ENCODE results near the gene RANBP10. TPM values are rescaled to one million over a fixed set of nuclear protein-coding genes. Genes with fewer than 3 reads are reported as not detected.
"Not testable (repeated sequence)": the region's sequence is repeated elsewhere in the genome, so short reads cannot be mapped to it uniquely, and the experiment has no call there.

RANBP10 gene
- polyA plus RNA-seq, 2 donors: 8.4 to 10.2 TPM

- Histone ChIP-seq H3K27me3 (ENCODE audit: control insufficient read depth in 1 of 2, insufficient read depth in 2 of 2, low read length in 2 of 2) (no peaks in the 10 kb centered on the region), H3K4me1 (ENCODE audit: control insufficient read depth in 2 of 2, insufficient read depth in 2 of 2, low read length in 1 of 2) (peaks cover 0 to 12% of the 10 kb centered on the region in 2 donors), H3K4me3 (ENCODE audit: low read depth in 1 of 2, low read length in 2 of 2) (no peak overlapping the region), H3K36me3 (ENCODE audit: control insufficient read depth in 2 of 2, insufficient read depth in 2 of 2, low read length in 1 of 2) (peaks cover 0 to 12% of the 10 kb centered on the region in 2 donors), H3K9me3 (ENCODE audit: control insufficient read depth in 2 of 2, insufficient read depth in 1 of 2, low read depth in 1 of 2, low read length in 1 of 2) (no peaks in the 10 kb centered on the region), H3K27ac (ENCODE audit: low read depth in 2 of 2, low read length in 1 of 2) (no peak overlapping the region)
- WGBS, 2 donors: 83 to 88% methylated on average over 7 of the region's 7 CpGs
Observed at GRCh38 chr16:67758966-67759365, 47.4 kb downstream of the RANBP10 start.

GRCh38 chr16:67758006-67758405, 48.4 kb downstream of the RANBP10 start:
- Histone ChIP-seq H3K4me3 (ENCODE audit: low read depth in 1 of 2, low read length in 2 of 2) (no peak overlapping the region), H3K27me3 (ENCODE audit: control insufficient read depth in 1 of 2, insufficient read depth in 2 of 2, low read length in 2 of 2) (no peaks in the 10 kb centered on the region), H3K36me3 (ENCODE audit: control insufficient read depth in 2 of 2, insufficient read depth in 2 of 2, low read length in 1 of 2) (peaks cover 0 to 11% of the 10 kb centered on the region in 2 donors), H3K27ac (ENCODE audit: low read depth in 2 of 2, low read length in 1 of 2) (no peak overlapping the region), H3K9me3 (ENCODE audit: control insufficient read depth in 2 of 2, insufficient read depth in 1 of 2, low read depth in 1 of 2, low read length in 1 of 2) (no peaks in the 10 kb centered on the region), H3K4me1 (ENCODE audit: control insufficient read depth in 2 of 2, insufficient read depth in 2 of 2, low read length in 1 of 2) (peaks cover 0 to 10% of the 10 kb centered on the region in 2 donors)
- WGBS, 2 donors: 79 to 85% methylated on average over 3 of the region's 3 CpGs

- WGBS, 2 donors: 75 to 76% methylated on average over 2 of the region's 2 CpGs
- H3K27me3 ChIP-seq (ENCODE audit: control insufficient read depth in 1 of 2, insufficient read depth in 2 of 2, low read length in 2 of 2): no peaks in the 10 kb centered on the region
- no peaks in the 10 kb centered on the region for H3K9me3 ChIP-seq (ENCODE audit: control insufficient read depth in 2 of 2, insufficient read depth in 1 of 2, low read depth in 1 of 2, low read length in 1 of 2)
- H3K4me1 ChIP-seq (ENCODE audit: control insufficient read depth in 2 of 2, insufficient read depth in 2 of 2, low read length in 1 of 2): peaks cover 0 to 8% of the 10 kb centered on the region in 2 donors
- H3K27ac ChIP-seq (ENCODE audit: low read depth in 2 of 2, low read length in 1 of 2): no peak overlapping the region
- H3K36me3 ChIP-seq (ENCODE audit: control insufficient read depth in 2 of 2, insufficient read depth in 2 of 2, low read length in 1 of 2): peaks cover 0 to 6% of the 10 kb centered on the region in 2 donors
- no peak overlapping the region for H3K4me3 ChIP-seq (ENCODE audit: low read depth in 1 of 2, low read length in 2 of 2)
Observed at GRCh38 chr16:67752641-67753040, 53.7 kb downstream of the RANBP10 start.

- not testable (repeated sequence) for H3K27me3 ChIP-seq (ENCODE audit: control insufficient read depth in 1 of 2, insufficient read depth in 2 of 2, low read length in 2 of 2); H3K4me3 ChIP-seq (ENCODE audit: low read depth in 1 of 2, low read length in 2 of 2); H3K36me3 ChIP-seq (ENCODE audit: control insufficient read depth in 2 of 2, insufficient read depth in 2 of 2, low read length in 1 of 2); H3K9me3 ChIP-seq (ENCODE audit: control insufficient read depth in 2 of 2, insufficient read depth in 1 of 2, low read depth in 1 of 2, low read length in 1 of 2); H3K4me1 ChIP-seq (ENCODE audit: control insufficient read depth in 2 of 2, insufficient read depth in 2 of 2, low read length in 1 of 2); H3K27ac ChIP-seq (ENCODE audit: low read depth in 2 of 2, low read length in 1 of 2)
- WGBS, 2 donors: 92 to 93% methylated on average over 3 of the region's 3 CpGs
Observed at GRCh38 chr16:67751331-67751730, 55.0 kb downstream of the RANBP10 start.

GRCh38 chr16:67750466-67750865, 55.9 kb downstream of the RANBP10 start:
- H3K27me3 ChIP-seq (ENCODE audit: control insufficient read depth in 1 of 2, insufficient read depth in 2 of 2, low read length in 2 of 2): no peaks in the 10 kb centered on the region
- peak overlapping the region in 1 of 2 donors; percentile 22 for H3K27ac ChIP-seq (ENCODE audit: low read depth in 2 of 2, low read length in 1 of 2)
- H3K4me1 ChIP-seq (ENCODE audit: control insufficient read depth in 2 of 2, insufficient read depth in 2 of 2, low read length in 1 of 2): peaks cover 0 to 8% of the 10 kb centered on the region in 2 donors
- H3K4me3 ChIP-seq (ENCODE audit: low read depth in 1 of 2, low read length in 2 of 2): no peak overlapping the region
- H3K36me3 ChIP-seq (ENCODE audit: control insufficient read depth in 2 of 2, insufficient read depth in 2 of 2, low read length in 1 of 2): peaks cover 0 to 6% of the 10 kb centered on the region in 2 donors
- WGBS, 2 donors: 97 to 98% methylated on average over 6 of the region's 6 CpGs
- no peaks in the 10 kb centered on the region for H3K9me3 ChIP-seq (ENCODE audit: control insufficient read depth in 2 of 2, insufficient read depth in 1 of 2, low read depth in 1 of 2, low read length in 1 of 2)

- WGBS, 2 donors: 91 to 94% methylated on average over 3 of the region's 3 CpGs
- Histone ChIP-seq H3K4me1 (ENCODE audit: control insufficient read depth in 2 of 2, insufficient read depth in 2 of 2, low read length in 1 of 2) (peaks cover 0 to 8% of the 10 kb centered on the region in 2 donors), H3K9me3 (ENCODE audit: control insufficient read depth in 2 of 2, insufficient read depth in 1 of 2, low read depth in 1 of 2, low read length in 1 of 2) (no peaks in the 10 kb centered on the region), H3K27me3 (ENCODE audit: control insufficient read depth in 1 of 2, insufficient read depth in 2 of 2, low read length in 2 of 2) (no peaks in the 10 kb centered on the region), H3K36me3 (ENCODE audit: control insufficient read depth in 2 of 2, insufficient read depth in 2 of 2, low read length in 1 of 2) (peaks cover under 1 to 4% of the 10 kb centered on the region in 2 donors), H3K27ac (ENCODE audit: low read depth in 2 of 2, low read length in 1 of 2) (peak overlapping the region; percentile 47 to 85), H3K4me3 (ENCODE audit: low read depth in 1 of 2, low read length in 2 of 2) (no peak overlapping the region)
Observed at GRCh38 chr16:67749436-67750078, 56.8 kb downstream of the RANBP10 start.

- H3K27ac ChIP-seq (ENCODE audit: low read depth in 2 of 2, low read length in 1 of 2): peak overlapping the region; percentile 47 to 85
- no peak overlapping the region for H3K4me3 ChIP-seq (ENCODE audit: low read depth in 1 of 2, low read length in 2 of 2)
- H3K36me3 ChIP-seq (ENCODE audit: control insufficient read depth in 2 of 2, insufficient read depth in 2 of 2, low read length in 1 of 2): peaks cover 3 to 11% of the 10 kb centered on the region in 2 donors
- no peaks in the 10 kb centered on the region for H3K27me3 ChIP-seq (ENCODE audit: control insufficient read depth in 1 of 2, insufficient read depth in 2 of 2, low read length in 2 of 2)
- H3K9me3 ChIP-seq (ENCODE audit: control insufficient read depth in 2 of 2, insufficient read depth in 1 of 2, low read depth in 1 of 2, low read length in 1 of 2): no peaks in the 10 kb centered on the region
- H3K4me1 ChIP-seq (ENCODE audit: control insufficient read depth in 2 of 2, insufficient read depth in 2 of 2, low read length in 1 of 2): peaks cover 0 to 8% of the 10 kb centered on the region in 2 donors
- 64 to 66% methylated on average over 3 of the region's 3 CpGs for WGBS, 2 donors
Observed at GRCh38 chr16:67748834-67749233, 57.5 kb downstream of the RANBP10 start.

- Histone ChIP-seq H3K9me3 (ENCODE audit: control insufficient read depth in 2 of 2, insufficient read depth in 1 of 2, low read depth in 1 of 2, low read length in 1 of 2) (no peaks in the 10 kb centered on the region), H3K4me1 (ENCODE audit: control insufficient read depth in 2 of 2, insufficient read depth in 2 of 2, low read length in 1 of 2) (peaks cover 0 to 8% of the 10 kb centered on the region in 2 donors), H3K36me3 (ENCODE audit: control insufficient read depth in 2 of 2, insufficient read depth in 2 of 2, low read length in 1 of 2) (peaks cover 7 to 26% of the 10 kb centered on the region in 2 donors), H3K27me3 (ENCODE audit: control insufficient read depth in 1 of 2, insufficient read depth in 2 of 2, low read length in 2 of 2) (no peaks in the 10 kb centered on the region), H3K27ac (ENCODE audit: low read depth in 2 of 2, low read length in 1 of 2) (no peak overlapping the region), H3K4me3 (ENCODE audit: low read depth in 1 of 2, low read length in 2 of 2) (no peak overlapping the region)
Observed at GRCh38 chr16:67746846-67747245, 59.5 kb downstream of the RANBP10 start.

- Histone ChIP-seq H3K9me3 (ENCODE audit: control insufficient read depth in 2 of 2, insufficient read depth in 1 of 2, low read depth in 1 of 2, low read length in 1 of 2) (no peaks in the 10 kb centered on the region), H3K27ac (ENCODE audit: low read depth in 2 of 2, low read length in 1 of 2) (no peak overlapping the region), H3K4me1 (ENCODE audit: control insufficient read depth in 2 of 2, insufficient read depth in 2 of 2, low read length in 1 of 2) (no peaks in the 10 kb centered on the region), H3K27me3 (ENCODE audit: control insufficient read depth in 1 of 2, insufficient read depth in 2 of 2, low read length in 2 of 2) (no peaks in the 10 kb centered on the region), H3K4me3 (ENCODE audit: low read depth in 1 of 2, low read length in 2 of 2) (no peak overlapping the region), H3K36me3 (ENCODE audit: control insufficient read depth in 2 of 2, insufficient read depth in 2 of 2, low read length in 1 of 2) (peaks cover 12 to 28% of the 10 kb centered on the region in 2 donors)
- WGBS, 2 donors: 84 to 90% methylated on average over 4 of the region's 4 CpGs
Observed at GRCh38 chr16:67741118-67741517, 65.2 kb downstream of the RANBP10 start.

- H3K27me3 ChIP-seq (ENCODE audit: control insufficient read depth in 1 of 2, insufficient read depth in 2 of 2, low read length in 2 of 2): no peaks in the 10 kb centered on the region
- H3K36me3 ChIP-seq (ENCODE audit: control insufficient read depth in 2 of 2, insufficient read depth in 2 of 2, low read length in 1 of 2): peaks cover 12 to 33% of the 10 kb centered on the region in 2 donors
- 96 to 97% methylated on average over 3 of the region's 3 CpGs for whole genome bisulfite sequencing, 2 donors
- no peak overlapping the region for H3K27ac ChIP-seq (ENCODE audit: low read depth in 2 of 2, low read length in 1 of 2)
- no peaks in the 10 kb centered on the region for H3K9me3 ChIP-seq (ENCODE audit: control insufficient read depth in 2 of 2, insufficient read depth in 1 of 2, low read depth in 1 of 2, low read length in 1 of 2)
- no peak overlapping the region for H3K4me3 ChIP-seq (ENCODE audit: low read depth in 1 of 2, low read length in 2 of 2)
- H3K4me1 ChIP-seq (ENCODE audit: control insufficient read depth in 2 of 2, insufficient read depth in 2 of 2, low read length in 1 of 2): no peaks in the 10 kb centered on the region
Observed at GRCh38 chr16:67740391-67740790, 66.0 kb downstream of the RANBP10 start.

Measured in esophagus (tissue), 2 donors.